Measurements from ENCODE around the gene IGSF3. TPM values are rescaled to one million over a fixed set of nuclear protein-coding genes. Genes with fewer than 3 reads are reported as not detected.

IGSF3 gene
- total RNA-seq, result 0.93 and 0.94 TPM in 2 replicates

GRCh38 chr1:116667575-116668105 lies at the start of gene IGSF3:
IGSF3 (minus strand) TSS chr1:116667733; CDS start chr1:116666326, 1,407 bp downstream.

DNA sequence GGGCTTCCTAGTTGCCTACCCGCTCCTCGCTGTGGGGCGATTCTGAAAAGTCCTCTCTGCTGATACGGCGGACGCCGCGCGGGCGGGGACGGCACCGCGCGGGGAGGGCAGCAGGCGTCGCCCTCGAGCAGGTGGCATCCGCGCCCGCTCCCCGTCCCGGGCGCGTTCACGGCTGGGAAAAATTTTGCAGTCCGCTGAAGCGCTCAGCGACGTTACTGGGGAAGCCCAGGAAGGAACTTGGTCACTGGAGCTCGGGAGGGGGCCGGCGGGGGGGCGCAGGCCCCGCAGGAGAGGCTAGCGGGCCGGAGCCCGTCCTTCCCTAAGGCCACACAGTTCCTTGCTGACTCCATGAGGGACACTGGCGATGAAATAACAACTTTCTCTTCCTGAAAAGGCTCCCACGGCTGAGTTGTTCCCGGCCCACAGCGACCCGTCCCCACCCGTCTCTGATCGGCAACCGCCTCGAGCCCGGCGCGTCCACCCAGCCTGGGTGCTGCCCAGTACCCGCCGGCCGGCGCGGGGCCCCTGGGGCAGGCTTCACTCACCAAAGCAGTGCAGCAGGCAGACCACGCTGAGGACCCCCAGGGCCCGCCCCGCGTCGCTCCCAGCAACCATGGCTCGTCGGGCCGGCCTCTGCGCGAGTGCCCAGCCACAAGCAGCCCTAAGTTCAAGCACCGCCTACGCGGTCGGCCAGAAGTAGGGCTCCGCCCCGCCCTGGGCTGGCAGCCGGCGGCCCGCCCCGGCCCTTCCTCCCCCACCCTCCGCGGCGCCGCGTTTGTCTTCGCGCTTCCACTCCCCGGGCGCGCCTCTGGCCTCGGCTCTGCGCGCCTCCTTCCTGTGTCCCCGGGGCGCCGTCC lies 96.9 kb downstream of the IGSF3 start, which contains the start of gene CD58:
Gene CD58, minus strand, starts transcription at position 669 of the 857 bp plus-strand sequence. Its CDS starts 54 bp downstream, at position 615.

Other genes with a start within 250 kb of the IGSF3 start
- gene CD58, start 96.7 kb downstream of the IGSF3 start, total RNA-seq, result 9.7 and 19.7 TPM in 2 replicates
- gene CD2, start 86.7 kb upstream of the IGSF3 start, total RNA-seq, result not detected in 2 replicates
- 9.0 and 13.8 TPM in 2 replicates for gene PTGFRN, start 242.2 kb upstream of the IGSF3 start, total RNA-seq

All from mammary microvascular endothelial cell (primary cell).